T-helper 17 cell (primary cell): Measurements from ENCODE around the gene LINGO1. TPM values are rescaled to one million over a fixed set of nuclear protein-coding genes. Genes with fewer than 3 reads are reported as not detected.

Experiments used
- ATAC-seq: fragments of 150-1000 bp; cut with Tn5 transposase; 2 replicates; pipeline ENCODE4 v1.10.0; 2021; ENCODE audit warnings: mild to moderate bottlenecking, moderate library complexity
- DNase-seq, 3 donors: peaks; one replicate each; pipeline versions ENCODE4 v3.0.0 to v3.0.0-alpha.2; 2020 to 2021
- H3K9me3 ChIP-seq: one replicate; pipeline ENCODE4 v1.7.0; 2013; ENCODE audit warnings: low read length, mild to moderate bottlenecking; ENCODE audit not compliant: control insufficient read depth, poor library complexity, severe bottlenecking
- H3K27ac Mint-ChIP-seq: one replicate; pipeline ENCODE4 v1.8.0; 2022; ENCODE audit warnings: mild to moderate bottlenecking, moderate library complexity, mixed read lengths
- H3K27me3 Mint-ChIP-seq: one replicate; pipeline ENCODE4 v1.8.0; 2022; ENCODE audit warnings: mixed read lengths
- H3K36me3 Mint-ChIP-seq: one replicate; pipeline ENCODE4 v1.8.0; 2022; ENCODE audit warnings: low read depth, mixed read lengths
- H3K4me1 Mint-ChIP-seq: one replicate; pipeline ENCODE4 v1.8.0; 2022; ENCODE audit warnings: mild to moderate bottlenecking, mixed read lengths
- H3K4me3 Mint-ChIP-seq: one replicate; pipeline ENCODE4 v1.8.0; 2022; ENCODE audit warnings: mild to moderate bottlenecking, moderate library complexity, mixed read lengths
- total RNA-seq, 4 donors: library from RNA in 2 of 4; stranded (reverse) in 2 of 4; gene quantifications; one replicate each; pipeline ENCODE4 v1.2.3 and lab custom pipeline; 2022 to 2026

LINGO1 gene
- total RNA-seq, 2 donors from 2014 or later, result not detected

GRCh38 chr15:77623755-77624524 is 8.8 kb downstream of the LINGO1 start:
- no peaks in the 10 kb centered on the region for H3K36me3 Mint-ChIP-seq
- no peak for DNase-seq
- ATAC-seq, result no peak
- H3K9me3 ChIP-seq, result no peaks in the 10 kb centered on the region
- H3K4me1 Mint-ChIP-seq, result no peaks in the 10 kb centered on the region
- peaks cover 14% of the 10 kb centered on the region for H3K27me3 Mint-ChIP-seq
- no peak overlapping the region for H3K4me3 Mint-ChIP-seq
- H3K27ac Mint-ChIP-seq, result no peak overlapping the region

- no peak overlapping the region for H3K4me3 Mint-ChIP-seq
- H3K4me1 Mint-ChIP-seq, result no peaks in the 10 kb centered on the region
Observed at GRCh38 chr15:77622934-77623754, 9.6 kb downstream of the LINGO1 start.

GRCh38 chr15:77622209-77622933 is 10.3 kb downstream of the LINGO1 start:
- no peak overlapping the region for H3K4me3 Mint-ChIP-seq
- no peak for DNase-seq
- no peaks in the 10 kb centered on the region for H3K4me1 Mint-ChIP-seq
- no peaks in the 10 kb centered on the region for H3K36me3 Mint-ChIP-seq
- no peaks in the 10 kb centered on the region for H3K9me3 ChIP-seq
- no peak overlapping the region for H3K27ac Mint-ChIP-seq
- peaks cover 13% of the 10 kb centered on the region for H3K27me3 Mint-ChIP-seq
- no peak for ATAC-seq

More at GRCh38 chr15:77622934-77623754, 9.6 kb downstream of the LINGO1 start:
- no peak overlapping the region for H3K27ac Mint-ChIP-seq
- H3K9me3 ChIP-seq, result no peaks in the 10 kb centered on the region
- no peaks in the 10 kb centered on the region for H3K36me3 Mint-ChIP-seq
- no peak for ATAC-seq
- peaks cover 13% of the 10 kb centered on the region for H3K27me3 Mint-ChIP-seq
- no peak for DNase-seq

- no peak for DNase-seq
- Mint-ChIP-seq H3K36me3 (no peaks in the 10 kb centered on the region), H3K27me3 (peaks cover 13% of the 10 kb centered on the region), H3K4me3 (no peak overlapping the region), H3K27ac (no peak overlapping the region), H3K4me1 (no peaks in the 10 kb centered on the region)
- H3K9me3 ChIP-seq, result no peaks in the 10 kb centered on the region
- no peak for ATAC-seq
Observed at GRCh38 chr15:77621847-77622208, 10.9 kb downstream of the LINGO1 start.

GRCh38 chr15:77620960-77621647 is 11.6 kb downstream of the LINGO1 start:
- H3K4me3 Mint-ChIP-seq, result no peak overlapping the region
- ATAC-seq (no peak), DNase-seq (no peak)
- H3K27ac Mint-ChIP-seq, result no peak overlapping the region
- H3K9me3 ChIP-seq, result no peaks in the 10 kb centered on the region
- peaks cover 13% of the 10 kb centered on the region for H3K27me3 Mint-ChIP-seq
- H3K36me3 Mint-ChIP-seq, result no peaks in the 10 kb centered on the region
- no peaks in the 10 kb centered on the region for H3K4me1 Mint-ChIP-seq

- no peaks in the 10 kb centered on the region for H3K4me1 Mint-ChIP-seq
- peaks cover 13% of the 10 kb centered on the region for H3K27me3 Mint-ChIP-seq
- DNase-seq (no peak), ATAC-seq (no peak)
- H3K36me3 Mint-ChIP-seq, result no peaks in the 10 kb centered on the region
- H3K4me3 Mint-ChIP-seq, result no peak overlapping the region
- no peaks in the 10 kb centered on the region for H3K9me3 ChIP-seq
- no peak overlapping the region for H3K27ac Mint-ChIP-seq
Observed at GRCh38 chr15:77620297-77620696, 12.4 kb downstream of the LINGO1 start.

GRCh38 chr15:77619883-77620282 is 12.8 kb downstream of the LINGO1 start:
- no peak for DNase-seq
- no peak overlapping the region for H3K4me3 Mint-ChIP-seq
- no peaks in the 10 kb centered on the region for H3K36me3 Mint-ChIP-seq
- H3K27me3 Mint-ChIP-seq, result peaks cover 13% of the 10 kb centered on the region
- no peak for ATAC-seq
- no peaks in the 10 kb centered on the region for H3K4me1 Mint-ChIP-seq
- no peak overlapping the region for H3K27ac Mint-ChIP-seq
- H3K9me3 ChIP-seq, result no peaks in the 10 kb centered on the region

- Mint-ChIP-seq H3K27ac (no peak overlapping the region), H3K4me1 (no peaks in the 10 kb centered on the region), H3K27me3 (peaks cover 6% of the 10 kb centered on the region), H3K4me3 (no peak overlapping the region), H3K36me3 (no peaks in the 10 kb centered on the region)
- no peak for DNase-seq
- ATAC-seq, result no peak
- no peaks in the 10 kb centered on the region for H3K9me3 ChIP-seq
Observed at GRCh38 chr15:77617476-77618230, 15.1 kb downstream of the LINGO1 start.

- ATAC-seq (no peak), DNase-seq (no peak)
- H3K4me3 Mint-ChIP-seq, result no peak overlapping the region
- no peak overlapping the region for H3K27ac Mint-ChIP-seq
- no peaks in the 10 kb centered on the region for H3K36me3 Mint-ChIP-seq
- peaks cover 6% of the 10 kb centered on the region for H3K27me3 Mint-ChIP-seq
- no peaks in the 10 kb centered on the region for H3K4me1 Mint-ChIP-seq
- H3K9me3 ChIP-seq, result no peaks in the 10 kb centered on the region
Observed at GRCh38 chr15:77616072-77616471, 16.6 kb downstream of the LINGO1 start.

- Mint-ChIP-seq H3K36me3 (no peaks in the 10 kb centered on the region), H3K4me3 (no peak overlapping the region), H3K27ac (no peak overlapping the region), H3K27me3 (peaks cover 7% of the 10 kb centered on the region), H3K4me1 (no peaks in the 10 kb centered on the region)
- ATAC-seq (no peak), DNase-seq (no peak)
- H3K9me3 ChIP-seq, result no peaks in the 10 kb centered on the region
Observed at GRCh38 chr15:77615472-77615871, 17.2 kb downstream of the LINGO1 start.

- H3K36me3 Mint-ChIP-seq, result no peaks in the 10 kb centered on the region
- peaks cover 18% of the 10 kb centered on the region for H3K27me3 Mint-ChIP-seq
- DNase-seq (no peak), ATAC-seq (no peak)
- no peak overlapping the region for H3K4me3 Mint-ChIP-seq
- no peaks in the 10 kb centered on the region for H3K9me3 ChIP-seq
- no peaks in the 10 kb centered on the region for H3K4me1 Mint-ChIP-seq
- no peak overlapping the region for H3K27ac Mint-ChIP-seq
Observed at GRCh38 chr15:77614251-77614806, 18.4 kb downstream of the LINGO1 start.

GRCh38 chr15:77613814-77614213 is 18.9 kb downstream of the LINGO1 start:
- Mint-ChIP-seq H3K27me3 (peaks cover 14% of the 10 kb centered on the region), H3K4me1 (no peaks in the 10 kb centered on the region), H3K4me3 (no peak overlapping the region), H3K36me3 (no peaks in the 10 kb centered on the region), H3K27ac (no peak overlapping the region)
- no peak for ATAC-seq
- DNase-seq, result no peak
- no peaks in the 10 kb centered on the region for H3K9me3 ChIP-seq
